GM21381 (cell line): ENCODE measurements around the gene RALGPS2.

ENCODE experiments used
- ATAC-seq: cut with Tn5 transposase; IDR thresholded peaks from one replicate; pipeline ENCODE4 v1.9.1; 2021; ENCODE audit warnings: mild to moderate bottlenecking, moderate library complexity; ENCODE audit not compliant: unreplicated experiment

The RALGPS2 gene

GRCh38 chr1:178959543-178960460 lies 234.8 kb downstream of the RALGPS2 start:
- ATAC-seq = no peak

GRCh38 chr1:178960482-178961240 lies 235.6 kb downstream of the RALGPS2 start:
- ATAC-seq = no peak

GRCh38 chr1:178961331-178961730 lies 236.3 kb downstream of the RALGPS2 start:
- ATAC-seq = no peak

- no peak for ATAC-seq
Measured at GRCh38 chr1:178961868-178962267, 236.8 kb downstream of the RALGPS2 start.

GRCh38 chr1:178962853-178963711 lies 238.0 kb downstream of the RALGPS2 start:
- no peak for ATAC-seq

GRCh38 chr1:178964469-178965330 lies 239.7 kb downstream of the RALGPS2 start:
- ATAC-seq = no peak

- no peak for ATAC-seq
Measured at GRCh38 chr1:178966312-178966711, 241.3 kb downstream of the RALGPS2 start.

GRCh38 chr1:178969226-178969987 lies 244.4 kb downstream of the RALGPS2 start:
- no peak for ATAC-seq

- ATAC-seq = no peak
Measured at GRCh38 chr1:178970184-178970583, 245.1 kb downstream of the RALGPS2 start.
